Sigmoid colon (tissue), 7 donors: ENCODE results near the gene LRR1. TPM values are rescaled to one million over a fixed set of nuclear protein-coding genes. Genes with fewer than 3 reads are reported as not detected.

Experiments
- DNase-seq: peaks from one replicate; pipeline ENCODE4 v3.0.0-alpha.2; 2019
- H3K27ac ChIP-seq, 4 donors: fragments of 200-600 bp; sonication (generic); one replicate each; pipeline ENCODE4 v1.5.1; 2016 to 2019; ENCODE audit warnings: mild to moderate bottlenecking in 1 of 4
- H3K27me3 ChIP-seq, 3 donors: fragments of 200-600 bp; sonication (generic); one replicate each; pipeline ENCODE4 v1.5.1; 2019; ENCODE audit warnings: mild to moderate bottlenecking in 1 of 3
- H3K36me3 ChIP-seq, 4 donors: fragments of 200-600 bp; sonication (generic); one replicate each; pipeline ENCODE4 v1.5.1; 2016 to 2019
- H3K4me1 ChIP-seq, 4 donors: fragments of 200-600 bp; sonication (generic); one replicate each; pipeline ENCODE4 v1.5.1; 2017 to 2019
- H3K4me3 ChIP-seq, 4 donors: fragments of 200-600 bp; sonication (generic); one replicate each; pipeline ENCODE4 v1.5.1; 2017 to 2019; ENCODE audit warnings: mild to moderate bottlenecking in 2 of 4, moderate library complexity in 1 of 4
- H3K9me3 ChIP-seq, 4 donors: fragments of 200-600 bp in 3 of 4; sonication (generic) in 3 of 4; one replicate each; pipeline versions ENCODE4 v1.5.1 to v1.6.1; 2013 to 2019
- EP300 ChIP-seq, 4 donors: sonication (generic); formaldehyde crosslinking; IDR thresholded peaks; one replicate each; pipeline ENCODE4 v1.6.1; 2017; ENCODE audit warnings: antibody characterized with exemption in 4 of 4
- POLR2A ChIP-seq, 2 donors: fragments of 450-650 bp; IDR thresholded peaks; one replicate each; pipeline ENCODE4 v1.6.1; 2016; ENCODE audit warnings: antibody characterized with exemption in 2 of 2, mild to moderate bottlenecking in 2 of 2, moderate library complexity in 2 of 2
- POLR2AphosphoS5 ChIP-seq, 4 donors: sonication (generic); formaldehyde crosslinking; IDR thresholded peaks; one replicate each; pipeline ENCODE4 v1.6.1; 2017; ENCODE audit warnings: antibody characterized with exemption in 4 of 4
- WGBS, 2 donors: extraction: QIAGEN DNeasy Blood & Tissue Kit; methylation state at CpG; one replicate each; pipeline ENCODE4 v1.1.7; 2013; 5-methylcytosine and 5-hydroxymethylcytosine counted together
- intact Hi-C: fragments of 100-400 bp; cut with DNase I; formaldehyde crosslinking; loops from one replicate; pipeline ENCODE4 v1.15.1; 2023
- polyA plus RNA-seq, 3 donors: library from polyadenylated mRNA; stranded (reverse); fragments of 200-250 nt; gene quantifications; one replicate each; pipeline ENCODE4 v1.2.3, GENCODE V29; 2013
- total RNA-seq, 4 donors: library from RNA; depleted of rRNA; stranded (reverse); fragments of >200 nt; gene quantifications; one replicate each; pipeline ENCODE4 v1.1.0, GENCODE V29; 2016
- TF ChIP-seq, protein P1 (sequence below), 4 experiments: fragments of 450-650 bp in 3 of 4; fragments of 200-600 bp in 1 of 4; IDR thresholded peaks; one replicate each; pipeline ENCODE4 v1.5.1; 2016 to 2019; ENCODE audit warnings: antibody characterized with exemption in 4 of 4, mild to moderate bottlenecking in 3 of 4, moderate library complexity in 2 of 4
- donor health status: healthy with polysubstance abuse.
- donor health status: Bipolar disorder and iron deficiency.
- donor health status: healthy.

The LRR1 gene
- total and polyA plus RNA-seq, 7 donors: 6.8 to 21.3 (median 9.7) TPM

DNA sequence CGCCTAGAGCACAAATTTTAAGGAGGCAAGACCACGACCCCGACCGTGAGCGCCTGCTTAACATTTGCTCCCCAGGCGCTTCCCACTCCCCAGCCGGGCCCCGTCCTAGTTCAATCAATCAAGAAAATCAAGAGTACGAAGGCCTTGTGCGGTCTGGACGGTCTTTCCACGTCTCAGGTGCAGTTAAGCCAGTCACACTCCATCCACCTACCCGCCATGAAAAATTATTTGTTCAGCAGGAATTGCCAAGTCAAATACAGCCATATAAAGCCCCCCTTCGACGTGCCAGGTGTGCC, 603 bp upstream of the LRR1 start:
- intact Hi-C loops: loop anchor here (1.0 kb wide), 2 partner anchors 12 to 22 kb away; partner anchors contain the start of genes MGAT2, RPL36AL and RPS29
- DNase-seq: no peak
- H3K4me3 ChIP-seq: peak overlapping the region; percentile 77 to 94 (median 85)
- TF ChIP-seq POLR2AphosphoS5 (IDR thresholded peaks at IDR 0.05): no peak
- TF ChIP-seq POLR2A (IDR thresholded peaks at IDR 0.05): no peak
- TF ChIP-seq, protein P1, sequence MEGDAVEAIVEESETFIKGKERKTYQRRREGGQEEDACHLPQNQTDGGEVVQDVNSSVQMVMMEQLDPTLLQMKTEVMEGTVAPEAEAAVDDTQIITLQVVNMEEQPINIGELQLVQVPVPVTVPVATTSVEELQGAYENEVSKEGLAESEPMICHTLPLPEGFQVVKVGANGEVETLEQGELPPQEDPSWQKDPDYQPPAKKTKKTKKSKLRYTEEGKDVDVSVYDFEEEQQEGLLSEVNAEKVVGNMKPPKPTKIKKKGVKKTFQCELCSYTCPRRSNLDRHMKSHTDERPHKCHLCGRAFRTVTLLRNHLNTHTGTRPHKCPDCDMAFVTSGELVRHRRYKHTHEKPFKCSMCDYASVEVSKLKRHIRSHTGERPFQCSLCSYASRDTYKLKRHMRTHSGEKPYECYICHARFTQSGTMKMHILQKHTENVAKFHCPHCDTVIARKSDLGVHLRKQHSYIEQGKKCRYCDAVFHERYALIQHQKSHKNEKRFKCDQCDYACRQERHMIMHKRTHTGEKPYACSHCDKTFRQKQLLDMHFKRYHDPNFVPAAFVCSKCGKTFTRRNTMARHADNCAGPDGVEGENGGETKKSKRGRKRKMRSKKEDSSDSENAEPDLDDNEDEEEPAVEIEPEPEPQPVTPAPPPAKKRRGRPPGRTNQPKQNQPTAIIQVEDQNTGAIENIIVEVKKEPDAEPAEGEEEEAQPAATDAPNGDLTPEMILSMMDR (IDR thresholded peaks at IDR 0.05): no peak
- TF ChIP-seq EP300 (IDR thresholded peaks at IDR 0.05): no peak
- 0% methylated on average over 15 of the region's 15 CpGs for WGBS, 2 donors
- peaks cover 0 to 15% (median 4%) of the 10 kb centered on the region in 4 donors for H3K4me1 ChIP-seq
- no peaks in the 10 kb centered on the region for H3K9me3 ChIP-seq
- H3K27me3 ChIP-seq: no peaks in the 10 kb centered on the region
- H3K27ac ChIP-seq: peak overlapping the region; percentile 93 to 98 (median 96)
- no peaks in the 10 kb centered on the region for H3K36me3 ChIP-seq

DNA sequence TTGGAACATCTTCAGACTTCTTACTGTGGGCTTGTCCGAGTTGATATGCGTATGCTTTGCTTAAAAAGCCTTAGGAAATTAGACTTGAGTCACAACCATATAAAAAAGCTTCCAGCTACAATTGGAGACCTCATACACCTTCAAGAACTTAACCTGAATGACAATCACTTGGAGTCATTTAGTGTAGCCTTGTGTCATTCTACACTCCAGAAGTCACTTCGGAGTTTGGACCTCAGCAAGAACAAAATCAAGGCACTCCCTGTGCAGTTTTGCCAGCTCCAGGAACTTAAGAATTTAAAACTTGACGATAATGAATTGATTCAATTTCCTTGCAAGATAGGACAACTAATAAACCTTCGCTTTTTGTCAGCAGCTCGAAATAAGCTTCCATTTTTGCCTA, 8.8 kb downstream of the LRR1 start:
- Histone ChIP-seq H3K4me3 (no peak overlapping the region), H3K9me3 (no peaks in the 10 kb centered on the region), H3K4me1 (no peaks in the 10 kb centered on the region), H3K27me3 (no peaks in the 10 kb centered on the region), H3K36me3 (peaks cover 0 to 13% (median 1%) of the 10 kb centered on the region in 4 donors), H3K27ac (no peak overlapping the region)
- TF ChIP-seq POLR2AphosphoS5 (IDR thresholded peaks at IDR 0.05) (no peak), EP300 (IDR thresholded peaks at IDR 0.05) (no peak)
- TF ChIP-seq, protein P1 (IDR thresholded peaks at IDR 0.05): no peak
- DNase-seq: no peak
- intact Hi-C loops: no loop called here
- WGBS, 2 donors: 44 to 93% methylated on average over 6 of the region's 6 CpGs

DNA sequence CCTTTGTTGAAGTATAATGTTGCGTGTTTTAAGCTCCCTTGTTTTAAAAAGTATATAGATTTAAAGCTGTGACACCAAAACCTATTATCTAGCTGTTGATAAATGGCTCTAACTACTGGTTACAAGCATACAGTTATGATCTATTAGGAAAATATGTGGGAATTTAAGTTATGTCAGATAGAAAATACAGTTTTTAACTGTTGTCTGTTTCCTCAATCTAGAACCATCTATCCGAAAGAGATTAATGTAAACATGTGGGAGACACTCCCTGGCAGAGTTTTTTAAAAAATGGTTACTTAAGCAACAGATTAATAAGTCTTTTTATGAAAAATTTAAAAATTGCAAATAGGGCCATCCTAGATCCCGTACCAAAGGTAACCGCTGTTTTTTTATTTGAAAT, 13.5 kb downstream of the LRR1 start:
- Histone ChIP-seq H3K27ac (no peak overlapping the region), H3K9me3 (no peaks in the 10 kb centered on the region), H3K36me3 (peaks cover 0 to 3% (median 0%) of the 10 kb centered on the region in 4 donors), H3K4me3 (no peak overlapping the region), H3K4me1 (no peaks in the 10 kb centered on the region), H3K27me3 (no peaks in the 10 kb centered on the region)
- TF ChIP-seq POLR2A (IDR thresholded peaks at IDR 0.05): no peak
- no peak for TF ChIP-seq EP300 (IDR thresholded peaks at IDR 0.05)
- no peak for TF ChIP-seq POLR2AphosphoS5 (IDR thresholded peaks at IDR 0.05)
- TF ChIP-seq, protein P1 (IDR thresholded peaks at IDR 0.05): no peak
- WGBS, 2 donors: 92 to 93% methylated on average over 4 of the region's 4 CpGs
- intact Hi-C loops: no loop called here
- no peak for DNase-seq

DNA sequence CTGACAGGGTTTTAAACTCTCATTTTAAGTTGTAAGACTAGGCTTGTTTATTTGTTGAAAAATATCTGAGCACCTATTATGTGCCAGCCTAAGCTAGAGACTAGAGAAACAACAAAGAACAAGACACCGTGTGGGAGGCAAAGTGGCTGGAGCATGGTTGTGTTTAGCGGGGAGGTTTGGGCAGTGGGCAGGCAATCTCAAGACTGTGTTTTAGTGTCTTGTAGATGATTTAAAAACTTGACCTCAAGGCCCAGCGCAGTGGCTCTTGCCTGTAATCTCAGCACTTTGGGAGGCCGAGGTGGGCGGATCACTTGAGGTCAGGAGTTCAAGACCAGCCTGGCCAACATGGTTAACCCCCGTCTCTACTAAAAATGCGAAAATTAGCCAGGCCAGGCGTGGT, 13.9 kb downstream of the LRR1 start:
- Histone ChIP-seq H3K4me3 (no peak overlapping the region), H3K27me3 (no peaks in the 10 kb centered on the region), H3K9me3 (no peaks in the 10 kb centered on the region), H3K27ac (no peak overlapping the region), H3K36me3 (peaks cover 0 to 2% (median under 1%) of the 10 kb centered on the region in 4 donors), H3K4me1 (no peaks in the 10 kb centered on the region)
- intact Hi-C loops: no loop called here
- WGBS, 2 donors: 94% methylated on average over 8 of the region's 8 CpGs
- TF ChIP-seq POLR2A (IDR thresholded peaks at IDR 0.05): no peak
- TF ChIP-seq EP300 (IDR thresholded peaks at IDR 0.05): no peak
- TF ChIP-seq, protein P1 (IDR thresholded peaks at IDR 0.05): no peak
- no peak for TF ChIP-seq POLR2AphosphoS5 (IDR thresholded peaks at IDR 0.05)
- no peak for DNase-seq

DNA sequence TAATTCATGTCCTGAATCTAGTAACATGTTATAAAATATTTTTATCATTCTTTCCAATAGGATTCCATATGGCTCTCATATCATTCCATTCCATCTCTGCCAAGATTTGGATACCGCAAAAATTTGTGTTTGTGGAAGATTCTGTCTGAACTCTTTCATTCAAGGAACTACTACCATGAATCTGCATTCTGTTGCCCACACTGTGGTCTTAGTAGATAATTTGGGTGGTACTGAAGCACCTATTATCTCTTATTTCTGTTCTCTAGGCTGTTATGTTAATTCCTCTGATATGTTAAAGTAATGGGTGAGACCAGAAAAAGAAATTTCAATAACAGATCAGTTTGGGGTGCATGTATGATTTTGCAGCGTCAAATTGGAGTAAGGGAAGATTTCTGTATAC, 15.5 kb downstream of the LRR1 start:
- Histone ChIP-seq H3K9me3 (no peaks in the 10 kb centered on the region), H3K4me3 (no peak overlapping the region), H3K27ac (no peak overlapping the region), H3K4me1 (peaks cover 0 to 7% (median 3%) of the 10 kb centered on the region in 4 donors), H3K36me3 (peaks cover 0 to 14% (median 3%) of the 10 kb centered on the region in 4 donors), H3K27me3 (no peaks in the 10 kb centered on the region)
- TF ChIP-seq, protein P1 (IDR thresholded peaks at IDR 0.05): no peak
- no peak for TF ChIP-seq EP300 (IDR thresholded peaks at IDR 0.05)
- no peak for TF ChIP-seq POLR2A (IDR thresholded peaks at IDR 0.05)
- TF ChIP-seq POLR2AphosphoS5 (IDR thresholded peaks at IDR 0.05): no peak
- DNase-seq: no peak
- 96 to 97% methylated on average over 2 of the region's 2 CpGs for WGBS, 2 donors
- intact Hi-C loops: no loop called here
